ENCODE results near the gene CYP4F12. TPM values are rescaled to one million over a fixed set of nuclear protein-coding genes. Genes with fewer than 3 reads are reported as not detected.

Gene CYP4F12
- total and polyA plus RNA-seq, 2 of the 8 experiments (the other 6 are each of a cell fraction or from before 2014, with no cell fraction given), result not detected

- H3K23me2 ChIP-seq (ENCODE audit: low read depth, low read length), result peaks cover 4% of the 10 kb centered on the region; the same call in 1 of the 2 replicates
- no peak overlapping the region for H3K56ac ChIP-seq (replicated peaks; ENCODE audit: insufficient read length, low read depth, low read length)
- no peak overlapping the region for H4K8ac ChIP-seq (ENCODE audit: extremely low read depth, insufficient read depth, low read length)
- no peak overlapping the region for H2BK120ac ChIP-seq (replicated peaks; ENCODE audit: low read depth, low read length)
- H2BK12ac ChIP-seq (ENCODE audit: low read depth, low read length), result no peak overlapping the region
- H3K79me1 ChIP-seq (ENCODE audit: low read depth, low read length), result no peaks in the 10 kb centered on the region; the same call in 1 of the 2 replicates
- H3K4me1 ChIP-seq (replicated peaks in 1 of 4; ENCODE audit: control insufficient read depth in 3 of 4, insufficient read depth in 4 of 4, low read length in 3 of 4), result no peaks in the 10 kb centered on the region
- no peaks in the 10 kb centered on the region for H3K27me3 ChIP-seq (replicated peaks in 1 of 4; ENCODE audit: control insufficient read depth in 3 of 4, extremely low read depth in 1 of 4, insufficient read depth in 3 of 4, low read length in 3 of 4)
- no peaks in the 10 kb centered on the region for H4K20me1 ChIP-seq (replicated peaks in 1 of 2; ENCODE audit: control insufficient read depth in 1 of 2, insufficient read depth in 2 of 2, low read length in 2 of 2)
- no peak overlapping the region for H3K9ac ChIP-seq (replicated peaks in 1 of 4; ENCODE audit: extremely low read depth in 1 of 4, low read depth in 3 of 4, low read length in 3 of 4)
- ChIA-PET POLR2A (ENCODE audit: partially characterized antibody) (no interaction called here), CTCF (ENCODE audit: partially characterized antibody) (no interaction called here)
- H3K4ac ChIP-seq (replicated peaks; ENCODE audit: insufficient read length, low read depth, low read length), result no peak overlapping the region
- H2AFZ ChIP-seq (ENCODE audit: low read length), result no peak overlapping the region
- no peak overlapping the region for H3K23ac ChIP-seq (ENCODE audit: insufficient read length)
- H3K9me3 ChIP-seq (ENCODE audit: insufficient read depth in 2 of 2, low read depth in 1 of 2, low read length in 1 of 2), result peaks cover 72 to 85% of the 10 kb centered on the region in 2 experiments
- FAIRE-seq (no peak), DNase-seq (ENCODE audit: low read depth in 1 of 2, low spot score in 2 of 2) (no peak)
- H2BK15ac ChIP-seq (ENCODE audit: low read length), result no peak overlapping the region
- H2BK20ac ChIP-seq (ENCODE audit: low read length), result no peak overlapping the region
- 76% methylated on average over 12 of the region's 12 CpGs; no CpG with 5 or more reads in 1 of the 2 experiments for WGBS, 2 experiments (ENCODE audit: extremely low coverage in 1 of 2, insufficient coverage in 1 of 2, insufficient read length in 1 of 2, insufficient replicate concordance in 2 of 2, low coverage in 1 of 2, low lambda C conversion rate in 2 of 2, missing lambda C conversion rate in 1 of 2)
- no peak overlapping the region for H3K14ac ChIP-seq (ENCODE audit: insufficient read length)
- no peaks in the 10 kb centered on the region for H3K36me3 ChIP-seq (ENCODE audit: control insufficient read depth in 2 of 4, insufficient read depth in 4 of 4, low read length in 3 of 4)
- no peak overlapping the region for H2BK5ac ChIP-seq (ENCODE audit: low read depth, low read length)
- H2AK5ac ChIP-seq (ENCODE audit: low read depth, low read length), result no peak overlapping the region
- H3K4me2 ChIP-seq (ENCODE audit: insufficient read depth in 1 of 2, low read depth in 2 of 2, low read length in 2 of 2), result no peak overlapping the region
- no peak overlapping the region for H4K91ac ChIP-seq (replicated peaks; ENCODE audit: insufficient read length, low read length)
- no peak overlapping the region for H4K5ac ChIP-seq (ENCODE audit: insufficient read length, low read depth, low read length)
- H3K4me3 ChIP-seq (ENCODE audit: extremely low read depth in 1 of 4, insufficient read depth in 2 of 4, low read depth in 3 of 4, low read length in 4 of 4), result no peak overlapping the region
- no peak overlapping the region for H3K27ac ChIP-seq (ENCODE audit: low read depth, low read length)
- H3K18ac ChIP-seq (ENCODE audit: extremely low read depth, low read length), result no peak overlapping the region
- no peaks in the 10 kb centered on the region for H3K79me2 ChIP-seq (ENCODE audit: control insufficient read depth in 1 of 2, insufficient read depth in 2 of 2, low read length in 2 of 2)
- TF ChIP-seq TBP (IDR thresholded peaks at IDR 0.05; ENCODE audit: low read depth, low read length), result no peak
- TF ChIP-seq SIRT6 (IDR thresholded peaks at IDR 0.05; ENCODE audit: low read length), result no peak
- TF ChIP-seq YY1 (IDR thresholded peaks at IDR 0.05; ENCODE audit: low read depth, low read length), result no peak
- TF ChIP-seq MAX (IDR thresholded peaks at IDR 0.05), result no peak
- no peak for TF ChIP-seq EZH2 (IDR thresholded peaks at IDR 0.05; ENCODE audit: low read depth, low read length, severe bottlenecking)
- TF ChIP-seq EGR1 (IDR thresholded peaks at IDR 0.05; ENCODE audit: borderline replicate concordance, low read depth, low read length), result no peak
- no peak for TF ChIP-seq BCL11A (IDR thresholded peaks at IDR 0.05; ENCODE audit: low read depth in 2 of 2, low read length in 2 of 2)
- TF ChIP-seq KDM1A (IDR thresholded peaks at IDR 0.05; ENCODE audit: borderline replicate concordance, low read length), result no peak
- no peak for TF ChIP-seq SP2 (IDR thresholded peaks at IDR 0.05; ENCODE audit: low read length)
- TF ChIP-seq JUND (IDR thresholded peaks at IDR 0.05; ENCODE audit: low read length), result no peak
- no peak for TF ChIP-seq RAD21 (IDR thresholded peaks at IDR 0.05 in 1 of 2, conservative IDR thresholded peaks at IDR 0.05 in 1 of 2; ENCODE audit: low read depth in 2 of 2, low read length in 2 of 2)
- TF ChIP-seq ZNF274 (IDR thresholded peaks at IDR 0.05; ENCODE audit: borderline replicate concordance, extremely low read depth, low read length), result no peak
- no peak for TF ChIP-seq E2F6 (IDR thresholded peaks at IDR 0.05)
Measured at GRCh38 chr19:15640904-15641597, 31.8 kb upstream of the CYP4F12 start.
